Activated T-cell treated with anti-CD3 and anti-CD28 coated beads, Interleukin-2, amount 50 U/mL, for 48 hours (primary cell): ENCODE results near the gene AP3S2.
"Not testable (repeated sequence)": the region's sequence is repeated elsewhere in the genome, so short reads cannot be mapped to it uniquely, and the experiment has no call there.

Experiments used
- DNase-seq, 2 experiments: peaks; one replicate each; pipeline ENCODE4 v3.0.0-alpha.2; 2020

Gene AP3S2

DNA sequence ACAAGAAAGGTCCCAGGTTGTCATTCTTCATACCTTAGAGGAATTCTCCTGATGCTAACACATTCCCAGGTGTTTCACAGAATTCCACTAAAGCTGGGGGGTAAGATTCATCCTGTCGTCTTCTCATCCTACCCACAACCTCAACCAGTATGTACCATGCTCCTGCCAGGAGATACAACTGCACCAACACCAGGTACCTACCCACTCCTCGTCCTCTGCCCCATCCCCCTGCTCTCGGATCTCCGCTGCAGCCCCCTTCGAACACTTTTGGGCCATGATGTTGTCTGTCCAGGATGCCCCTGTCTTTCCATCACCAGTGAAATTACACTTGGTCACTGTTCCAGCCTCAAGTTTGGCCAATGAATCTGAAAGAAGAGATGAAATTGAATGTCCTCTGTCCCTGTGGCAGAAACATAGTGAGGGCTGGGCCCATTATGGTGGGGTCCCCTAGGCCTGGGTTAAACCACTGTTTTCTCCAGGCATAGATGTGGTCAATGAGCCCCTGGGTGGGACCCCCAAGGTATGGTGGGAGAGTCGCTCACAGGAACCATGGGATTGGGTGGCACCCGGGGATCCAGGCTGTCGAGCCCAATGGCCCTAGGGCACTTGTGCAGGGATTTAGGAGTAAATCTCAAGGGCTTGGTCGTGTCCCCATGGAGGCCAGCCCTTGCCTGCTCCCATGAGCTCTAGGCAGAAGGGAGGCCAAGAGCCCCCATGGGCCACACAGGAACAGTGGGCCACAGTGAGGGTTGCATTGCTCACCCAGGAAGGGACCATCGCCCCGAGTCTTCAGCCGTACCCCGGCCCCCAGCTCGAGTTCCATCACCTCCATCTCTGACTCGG is 9.4 kb upstream of the AP3S2 start:
- no peak for DNase-seq

DNA sequence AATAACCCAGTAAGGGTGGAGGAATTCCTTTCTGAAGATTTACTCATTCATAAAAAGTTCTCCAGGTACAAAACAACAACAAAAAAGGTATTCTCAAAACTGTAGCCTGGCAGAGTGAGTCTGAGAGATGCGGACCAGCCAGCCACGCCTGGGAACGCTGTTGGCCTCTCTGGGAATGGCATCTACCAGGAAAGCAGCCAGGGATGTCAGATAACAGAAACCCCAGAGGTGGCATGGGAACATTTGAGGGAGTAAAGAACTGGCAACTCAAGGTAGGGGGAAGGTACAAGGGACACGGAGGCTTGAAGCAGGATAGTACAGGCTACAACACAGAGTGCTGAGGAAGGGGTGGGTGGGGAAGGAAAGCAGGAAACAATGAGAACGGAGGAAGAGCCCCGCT is 7.1 kb upstream of the AP3S2 start:
- no peak for DNase-seq

DNA sequence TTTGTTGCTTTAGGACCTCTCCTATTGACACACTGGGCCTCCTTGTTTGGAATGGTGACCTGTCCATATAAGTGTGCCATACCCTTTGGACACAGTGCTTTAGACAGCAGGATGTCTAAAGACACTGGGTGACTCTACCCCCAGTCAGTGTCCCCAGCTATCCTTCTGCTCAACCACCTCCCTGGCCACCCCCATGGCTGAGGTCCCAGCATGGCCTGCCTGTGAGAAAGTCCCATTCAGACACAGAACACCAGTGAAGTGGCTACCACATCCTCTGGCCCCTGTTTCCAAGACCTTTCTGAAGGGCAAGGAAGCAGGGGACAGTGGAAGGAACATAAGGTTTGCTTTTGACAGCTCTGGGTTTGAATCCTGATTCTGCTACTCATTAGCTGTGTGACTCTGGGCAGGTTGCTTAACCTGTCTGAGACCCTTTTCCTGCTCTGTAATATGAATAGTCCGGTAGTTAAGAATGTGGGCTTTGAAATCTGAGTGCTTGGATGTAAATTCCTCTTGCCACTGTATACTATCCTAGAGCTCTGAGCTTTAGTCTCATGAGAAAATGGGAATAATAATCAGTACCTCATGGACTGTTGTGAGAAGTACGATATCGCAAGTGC is 6.3 kb upstream of the AP3S2 start:
- DNase-seq = no peak

DNA sequence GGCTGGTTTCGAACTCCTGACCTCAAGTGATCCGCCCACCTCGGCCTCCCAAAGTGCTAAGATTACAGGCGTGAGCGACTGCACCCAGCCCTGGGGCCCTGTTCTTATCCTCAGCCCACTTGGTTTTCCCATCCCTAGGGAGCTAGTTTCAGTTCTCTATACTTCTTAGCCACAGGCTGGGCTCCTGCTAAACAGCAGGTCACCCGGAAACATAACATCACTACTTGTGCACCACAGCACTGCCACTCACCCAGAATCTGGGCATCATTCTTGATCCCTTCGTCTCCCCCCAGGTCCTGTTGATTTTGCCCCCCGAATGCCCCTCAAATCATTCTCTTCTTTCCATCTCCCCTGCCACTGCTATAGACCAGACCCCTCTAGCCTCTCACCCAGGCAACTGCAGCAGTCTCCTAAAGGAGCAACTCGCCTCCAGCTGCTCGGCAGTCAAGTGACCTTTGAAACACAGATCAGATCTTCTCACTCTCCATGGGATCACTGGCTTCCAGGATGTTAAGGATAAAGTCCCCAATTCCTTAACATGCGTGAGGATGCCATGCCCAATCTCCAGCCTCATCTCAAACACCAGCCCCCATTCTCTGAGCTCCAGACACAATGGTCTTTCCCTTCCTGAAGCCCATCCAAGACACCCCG is 5.6 kb upstream of the AP3S2 start:
- DNase-seq = no peak

DNA sequence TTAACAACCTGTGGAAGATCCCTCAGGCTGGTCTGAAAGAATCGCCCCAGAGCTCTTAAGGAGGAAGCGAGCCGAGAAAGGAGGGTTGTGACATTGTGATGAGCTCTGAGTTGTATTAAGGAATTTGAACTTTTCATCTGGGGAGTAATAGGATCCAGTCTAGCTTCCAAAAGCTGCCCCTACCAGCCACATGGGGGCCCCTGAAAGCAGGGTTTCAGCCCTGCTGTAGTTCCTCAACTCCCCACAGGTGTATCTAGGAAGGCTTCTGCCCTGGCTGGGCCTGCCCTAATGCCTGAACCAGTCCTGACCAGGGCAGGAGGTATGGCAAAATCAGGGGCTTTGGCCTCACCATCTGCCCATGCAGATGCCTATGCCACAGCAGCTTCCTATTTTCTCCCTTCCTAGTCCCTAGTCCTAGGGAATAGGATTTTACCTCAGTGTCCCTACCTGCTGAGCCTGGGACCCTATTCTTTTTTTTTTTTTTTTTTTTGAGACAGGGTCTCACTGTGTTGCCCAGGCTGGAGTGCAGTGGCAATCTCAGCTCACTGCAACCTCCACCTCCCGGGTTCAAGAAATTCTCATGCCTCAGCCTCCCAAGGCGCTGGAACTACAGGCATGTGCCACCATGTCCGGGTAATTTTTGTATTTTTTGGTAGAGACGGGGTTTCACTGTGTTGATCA is 5.0 kb upstream of the AP3S2 start:
- DNase-seq = peak; percentile 38 to 48

DNA sequence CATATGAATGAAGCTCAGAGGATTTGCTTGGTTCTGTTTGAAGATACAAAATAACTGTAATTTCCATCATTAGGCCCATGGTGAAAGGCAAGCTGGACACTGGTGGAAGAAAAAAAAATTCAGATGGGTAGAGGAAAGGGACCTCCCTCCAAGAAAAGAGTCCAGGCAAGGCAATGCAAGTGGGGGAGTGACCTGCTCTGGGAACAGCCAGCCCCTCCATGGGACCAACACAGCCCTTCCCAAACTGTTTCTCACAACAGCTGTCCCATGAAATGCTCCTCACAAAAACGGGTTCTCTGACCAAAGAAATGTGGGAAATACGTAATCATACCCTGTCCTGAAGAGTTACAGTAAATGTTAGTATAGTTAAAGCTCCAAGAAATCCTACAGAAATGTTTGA is 4.4 kb upstream of the AP3S2 start:
- DNase-seq = no peak

DNA sequence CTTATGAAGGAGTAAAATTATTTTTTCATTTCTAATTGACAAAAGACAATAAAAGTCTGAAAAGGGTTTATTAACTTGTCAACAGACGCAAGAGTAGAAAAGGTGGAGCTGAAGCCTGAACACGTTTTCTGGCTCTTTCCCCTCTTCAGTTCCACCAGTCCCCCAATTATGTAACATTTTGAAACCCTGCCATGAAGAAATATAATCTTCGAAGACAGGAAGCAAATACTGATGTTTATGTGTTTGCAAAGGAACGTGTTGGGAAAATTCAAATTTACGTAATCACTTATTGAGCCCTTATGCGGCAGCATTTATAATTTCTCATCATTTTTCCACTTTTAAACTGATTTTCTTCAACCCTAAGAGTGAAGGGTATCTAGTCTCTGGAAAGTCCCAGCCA is 767 bp downstream of the AP3S2 start:
- no peak for DNase-seq

DNA sequence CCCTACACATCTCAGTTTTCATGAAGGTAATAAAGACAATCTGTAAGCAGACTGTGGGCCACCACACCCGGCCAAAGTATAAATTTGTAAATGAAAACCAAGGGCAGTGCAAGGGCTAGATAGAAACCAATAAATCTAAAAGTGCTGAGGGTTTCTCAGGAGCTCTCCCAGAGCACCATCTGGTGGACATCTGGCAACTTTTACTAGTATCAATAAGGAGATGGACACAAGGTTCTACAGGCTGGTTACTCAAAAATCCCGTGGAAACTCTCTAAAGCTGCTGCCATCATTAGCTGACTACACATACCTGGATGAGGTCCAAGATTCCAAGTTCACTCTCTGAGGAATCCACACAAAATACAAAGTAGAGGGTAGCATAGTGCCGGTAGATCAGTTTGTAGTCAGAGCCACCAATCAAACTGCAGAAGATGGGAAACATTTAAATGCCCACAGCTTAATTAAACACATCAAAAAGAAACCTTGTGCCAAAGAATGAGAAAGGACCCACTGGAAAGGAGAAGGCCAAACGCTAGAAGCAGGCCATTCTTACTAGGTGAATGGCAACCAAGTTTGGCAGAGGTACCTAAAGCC is 5.5 kb downstream of the AP3S2 start:
- no peak for DNase-seq

DNA sequence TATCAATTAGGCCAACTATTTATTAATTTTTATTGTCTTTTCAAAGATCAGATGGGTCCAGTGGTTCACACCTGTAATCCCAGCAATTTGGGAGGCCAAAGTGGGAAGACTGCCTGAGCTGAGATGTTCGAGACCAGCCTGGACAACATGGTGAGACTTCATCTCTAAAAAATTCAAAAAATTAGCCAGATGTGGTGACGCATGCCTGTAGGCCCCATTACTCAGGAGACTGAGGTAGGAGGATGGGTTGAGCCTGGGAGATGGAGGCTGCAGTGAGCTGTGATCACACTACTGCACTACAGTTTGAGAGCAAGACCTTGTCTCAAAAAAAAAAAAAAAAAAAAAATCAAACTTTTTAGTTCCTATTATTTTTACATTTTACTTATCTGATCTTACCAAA is 8.2 kb downstream of the AP3S2 start:
- no peak for DNase-seq

DNA sequence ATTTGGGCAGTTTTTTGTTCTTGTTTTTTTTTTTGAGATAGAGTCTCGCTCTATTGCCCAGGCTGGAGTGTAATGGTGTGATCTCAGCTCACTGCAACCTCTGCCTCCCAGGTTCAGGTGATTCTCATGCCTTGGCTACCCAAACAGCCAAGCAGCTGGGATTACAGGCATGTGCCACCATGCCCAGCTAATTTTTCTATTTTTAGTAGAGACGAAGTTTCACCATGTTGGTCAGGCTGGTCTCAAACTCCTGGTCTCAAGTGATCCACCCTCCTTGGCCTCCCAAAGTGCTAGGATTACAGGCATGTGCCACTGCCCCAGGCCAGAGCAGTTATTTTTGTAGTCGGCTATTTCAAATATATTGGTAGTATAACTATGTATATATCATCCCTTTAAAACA is 8.6 kb downstream of the AP3S2 start:
- DNase-seq = not testable (repeated sequence)

DNA sequence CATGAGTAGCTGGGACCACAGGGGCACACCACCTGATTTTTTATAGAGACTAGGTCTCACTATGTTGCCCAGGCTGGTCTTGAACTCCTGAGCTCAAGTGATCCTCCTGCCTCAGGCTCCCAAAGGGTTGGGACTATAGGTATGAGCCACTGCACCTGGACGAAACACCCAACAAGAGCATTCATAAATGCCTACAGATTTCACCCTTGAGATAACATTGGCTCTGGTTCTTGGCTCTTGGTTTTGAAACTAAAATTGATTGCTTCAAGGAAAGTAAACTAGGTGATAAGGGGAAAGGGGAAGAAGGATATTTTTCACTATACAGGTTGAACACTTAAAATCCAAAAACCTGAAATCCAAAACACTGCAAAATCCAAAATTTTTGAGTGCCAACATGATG is 10.3 kb downstream of the AP3S2 start:
- no peak for DNase-seq

DNA sequence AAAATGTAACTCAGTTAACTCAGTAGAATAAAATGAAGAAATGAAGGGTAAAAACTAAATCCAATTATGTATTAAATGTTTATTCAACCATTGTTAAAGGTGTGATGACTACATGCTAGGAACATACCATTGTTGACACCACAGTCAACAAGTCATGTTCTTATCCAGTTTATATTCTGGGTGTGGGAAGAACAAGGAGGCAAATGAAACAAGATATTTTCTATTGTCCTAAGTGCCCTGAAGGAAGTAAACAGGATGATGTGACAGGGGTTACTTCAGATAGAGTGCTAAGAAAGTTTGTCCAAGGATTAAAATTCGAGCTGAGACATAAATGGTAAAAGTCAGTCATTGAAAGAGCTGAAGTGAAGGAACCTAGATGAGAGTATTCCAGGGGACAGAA is 13.1 kb downstream of the AP3S2 start:
- no peak for DNase-seq

DNA sequence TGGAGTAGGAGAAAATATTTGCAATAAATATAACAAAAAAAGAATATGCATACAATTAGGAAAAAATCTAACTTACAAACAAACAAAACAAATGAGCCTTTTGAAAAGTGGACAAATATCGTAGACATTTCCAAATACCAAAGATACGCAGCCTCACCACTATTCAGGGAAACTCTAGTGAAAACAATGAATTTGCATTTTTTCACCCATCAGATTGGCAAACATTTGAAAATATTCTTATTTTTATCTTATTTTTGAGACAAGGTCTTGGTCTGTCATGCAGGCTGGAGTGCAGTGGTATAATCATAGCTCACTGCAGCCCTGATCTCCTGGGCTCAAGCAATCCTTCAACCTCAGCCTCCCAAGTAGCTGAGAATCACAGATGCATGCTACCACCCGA is 15.5 kb downstream of the AP3S2 start:
- DNase-seq = no peak

DNA sequence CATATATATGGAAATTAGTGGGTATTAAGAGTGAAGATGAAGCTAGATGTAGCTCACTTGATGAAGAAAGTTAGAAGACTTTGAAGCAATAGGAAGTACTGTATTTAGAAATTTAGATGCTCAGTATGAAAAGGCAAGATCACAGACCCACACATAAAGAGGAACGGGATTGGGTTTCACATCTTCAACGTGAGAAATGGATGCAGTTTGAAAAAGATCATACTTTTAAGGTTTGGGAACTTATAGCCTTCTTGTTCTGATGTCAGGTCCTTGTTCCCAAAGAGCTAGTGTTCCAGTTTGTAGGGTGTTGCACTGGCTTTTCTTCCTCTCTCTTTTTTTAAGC is 16.7 kb downstream of the AP3S2 start:
- no peak for DNase-seq

DNA sequence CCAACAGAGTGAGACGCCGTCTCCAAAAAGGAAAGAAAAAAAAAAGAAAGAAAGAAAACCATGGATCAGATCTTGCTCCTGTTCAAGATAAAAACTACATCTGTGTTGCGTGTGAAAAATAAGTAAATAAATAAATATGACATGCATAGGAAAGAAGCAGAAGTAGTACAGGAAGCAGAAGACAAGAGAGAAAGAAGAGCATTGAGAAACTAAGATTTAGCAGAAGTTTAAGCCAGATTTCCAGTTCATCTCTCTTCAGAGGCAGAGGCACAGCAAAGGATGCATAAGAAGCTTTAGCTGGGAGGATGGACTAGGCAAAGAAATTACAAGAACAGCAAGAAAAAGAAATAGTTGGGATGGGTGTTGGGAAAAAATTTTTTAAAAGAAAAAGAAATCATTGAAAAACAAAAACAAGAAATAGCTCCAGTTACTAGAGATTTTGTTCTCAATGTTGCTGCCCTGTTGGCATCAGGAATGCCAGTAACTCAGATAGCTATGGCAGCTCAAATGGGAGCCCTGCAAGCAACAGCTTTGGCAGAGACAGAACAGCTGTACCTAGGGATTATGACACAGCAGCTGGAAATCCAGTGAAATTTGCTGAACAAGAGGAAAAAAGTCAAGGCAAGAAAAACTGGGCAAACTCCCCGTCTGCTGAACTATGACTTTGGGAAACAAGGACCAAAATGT is 17.3 kb downstream of the AP3S2 start:
- no peak for DNase-seq

DNA sequence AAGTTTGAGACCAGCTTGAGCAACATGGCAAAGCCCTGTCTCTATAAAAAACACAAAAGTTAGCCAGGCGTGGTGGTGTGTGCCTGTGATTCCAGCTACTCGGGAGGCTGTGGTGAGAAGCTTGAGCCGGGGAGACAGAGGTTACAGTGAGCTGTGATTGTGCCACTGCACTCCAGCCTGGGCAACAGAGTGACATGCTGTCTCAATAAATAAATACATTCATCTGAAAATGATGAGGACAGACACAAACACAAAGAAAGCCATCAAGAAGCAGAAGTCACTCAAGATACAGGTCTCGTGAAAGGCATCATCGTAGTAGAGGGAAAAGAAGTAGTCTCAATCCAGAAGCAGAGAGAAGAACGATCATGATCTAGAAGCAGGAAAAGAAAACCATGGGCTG is 18.1 kb downstream of the AP3S2 start:
- DNase-seq = no peak

DNA sequence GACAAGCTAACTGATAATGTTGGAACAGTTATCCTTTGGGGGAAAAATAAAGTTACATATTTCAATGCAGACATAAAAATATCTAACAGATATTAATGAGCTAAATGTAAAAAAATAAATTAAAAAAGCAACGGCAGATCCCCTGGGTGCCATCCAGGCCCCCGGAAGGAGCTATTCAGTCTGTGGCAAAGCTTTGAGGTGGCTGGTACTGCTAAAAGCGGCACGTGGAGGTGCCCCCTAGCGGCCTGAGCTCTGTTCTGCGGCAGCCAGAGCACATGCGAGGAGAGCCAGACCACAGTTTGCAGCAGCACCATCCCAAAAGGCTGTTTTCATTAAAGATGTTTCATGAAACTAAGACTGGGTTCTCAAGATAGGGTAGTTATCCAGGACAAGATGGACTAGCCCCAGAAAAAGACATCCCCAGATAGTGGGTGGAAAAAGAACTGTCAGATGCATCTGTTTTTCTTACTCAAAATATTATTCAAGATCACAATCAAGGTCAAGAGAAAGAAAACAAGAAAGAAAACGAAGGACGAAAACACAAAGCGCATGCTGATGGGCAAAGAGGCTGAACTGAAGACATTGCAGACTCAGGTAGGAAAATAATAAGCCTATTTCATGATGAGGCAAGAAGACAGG is 18.7 kb downstream of the AP3S2 start:
- DNase-seq = peak; percentile 83 to 89

DNA sequence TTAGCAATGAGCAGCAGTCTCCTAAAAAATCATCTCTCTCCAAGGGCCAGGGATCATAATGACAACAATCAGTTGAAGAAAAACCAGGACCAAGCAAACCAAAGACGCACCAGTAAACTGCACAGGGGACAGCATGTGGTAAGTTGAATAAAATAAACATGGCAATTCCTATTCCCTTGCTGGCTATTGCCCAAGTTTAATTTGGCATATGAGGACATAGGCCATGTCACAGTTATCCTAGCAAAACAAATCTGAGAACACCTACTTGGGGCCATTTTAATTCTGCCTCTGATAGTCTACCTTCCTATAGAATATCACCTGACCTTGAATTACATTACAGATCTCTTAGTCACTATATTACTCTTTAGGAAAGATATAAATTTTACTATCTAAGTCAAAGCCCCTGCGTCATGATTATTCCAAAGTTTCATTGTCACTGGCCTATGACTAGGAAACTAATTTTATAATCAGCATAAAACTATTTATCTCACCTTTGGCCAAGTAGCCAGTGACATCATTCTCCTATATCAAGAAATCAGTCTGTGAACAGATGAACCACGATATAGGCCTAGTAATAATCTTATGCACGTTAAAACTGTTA is 23.0 kb downstream of the AP3S2 start:
- DNase-seq = no peak

DNA sequence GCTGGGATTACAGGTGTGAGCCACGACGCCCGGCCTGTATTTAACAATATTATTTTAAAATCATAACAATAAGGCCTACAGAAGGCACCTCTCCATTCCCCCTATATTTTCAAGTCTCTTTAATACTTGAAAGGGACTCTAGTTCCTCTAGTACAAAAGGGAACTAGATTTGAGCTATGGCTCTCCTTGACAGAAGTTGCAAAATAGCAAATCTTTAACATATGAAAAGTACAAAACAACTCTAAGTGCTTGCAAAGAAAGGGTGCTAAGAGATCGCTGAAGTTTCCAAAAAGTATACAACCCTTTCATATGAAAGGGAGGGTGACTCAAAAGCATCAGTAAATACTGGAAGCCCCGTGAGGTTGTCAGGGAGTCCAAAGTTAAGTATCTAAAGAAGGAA is 23.8 kb downstream of the AP3S2 start:
- DNase-seq = no peak

DNA sequence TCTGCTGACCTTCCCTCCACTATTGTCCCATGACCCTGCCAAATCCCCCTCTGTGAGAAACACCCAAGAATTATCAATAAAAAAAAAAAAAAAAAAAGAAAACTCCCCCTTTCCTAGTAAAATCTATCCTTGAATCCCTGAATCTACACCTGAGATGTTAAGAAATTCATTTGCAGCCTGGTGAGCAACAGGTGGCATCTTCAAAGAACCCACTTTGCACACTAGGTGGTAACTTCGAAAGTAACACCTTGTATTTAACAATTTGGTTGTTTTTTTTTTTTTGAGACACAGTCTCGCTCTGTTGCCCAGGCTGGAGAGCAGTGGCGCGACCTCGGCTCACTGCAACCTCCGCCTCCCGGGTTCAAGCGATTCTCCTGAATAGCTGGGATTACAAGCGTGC is 24.3 kb downstream of the AP3S2 start:
- DNase-seq = not testable (repeated sequence)

DNA sequence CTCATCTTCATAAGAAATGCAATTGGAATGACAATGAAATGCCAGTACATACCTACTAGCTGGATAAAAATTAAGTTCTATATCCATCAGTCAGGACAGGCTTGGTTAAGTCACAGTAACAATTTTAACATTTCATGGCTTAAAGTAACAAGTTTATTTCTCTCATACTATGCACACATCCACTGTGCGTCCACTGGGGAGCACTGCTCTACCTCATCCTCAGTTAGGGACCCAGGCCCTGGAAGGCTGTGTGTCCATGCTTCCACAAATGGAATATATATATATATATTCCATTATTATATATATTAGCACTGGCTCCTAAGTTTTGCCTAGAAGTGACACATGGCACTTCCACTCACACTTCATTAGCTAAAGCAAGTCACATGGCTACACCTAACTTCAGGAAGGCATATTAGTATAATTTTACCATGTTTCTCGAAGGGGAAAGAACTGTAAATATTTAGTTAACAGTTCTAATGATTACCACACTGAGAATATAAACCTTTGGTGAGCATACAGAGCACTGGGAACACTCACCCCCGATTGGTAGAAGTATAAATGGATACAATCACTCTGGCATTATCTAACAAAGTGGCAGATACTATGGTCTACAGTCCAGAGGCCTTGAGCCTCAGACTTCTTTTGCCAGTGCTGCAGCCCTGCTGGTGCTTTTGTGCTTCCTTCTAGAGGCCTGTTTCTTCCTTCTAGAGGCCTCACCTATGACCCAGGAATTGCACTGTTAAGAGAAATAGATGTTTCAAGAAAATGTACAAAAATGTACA is 28.6 kb downstream of the AP3S2 start:
- no peak for DNase-seq
